ENCODE data around the gene FITM1.

DNA sequence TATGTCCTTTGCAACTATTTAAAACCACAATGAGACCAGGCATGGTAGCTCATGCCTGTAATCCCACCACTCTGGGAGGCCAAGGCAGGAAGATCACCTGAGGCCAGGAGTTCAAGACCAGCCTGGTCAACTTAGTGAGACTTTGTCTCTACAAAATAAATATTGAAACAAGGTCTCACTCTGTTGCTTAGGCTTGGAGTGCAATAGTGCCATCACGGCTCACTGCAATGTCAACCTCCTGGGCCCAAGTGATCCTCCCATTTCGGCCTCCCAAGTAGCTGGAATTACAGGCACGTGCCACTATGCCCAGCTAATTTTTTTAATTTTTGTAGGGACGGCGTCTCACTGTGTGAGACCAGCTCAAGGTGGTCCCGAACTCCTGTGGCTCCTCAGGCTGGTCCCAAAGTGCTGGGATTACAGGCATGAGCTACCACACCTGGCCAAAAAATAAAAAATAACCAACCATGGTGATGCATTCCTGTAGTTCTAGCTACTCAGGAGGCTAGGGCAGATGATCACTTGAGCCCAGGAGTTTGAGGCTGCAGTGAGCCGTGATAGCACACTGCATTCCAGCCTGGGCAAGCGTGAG, 955 bp upstream of the FITM1 start:
- TF ChIP-seq, protein P1, sequence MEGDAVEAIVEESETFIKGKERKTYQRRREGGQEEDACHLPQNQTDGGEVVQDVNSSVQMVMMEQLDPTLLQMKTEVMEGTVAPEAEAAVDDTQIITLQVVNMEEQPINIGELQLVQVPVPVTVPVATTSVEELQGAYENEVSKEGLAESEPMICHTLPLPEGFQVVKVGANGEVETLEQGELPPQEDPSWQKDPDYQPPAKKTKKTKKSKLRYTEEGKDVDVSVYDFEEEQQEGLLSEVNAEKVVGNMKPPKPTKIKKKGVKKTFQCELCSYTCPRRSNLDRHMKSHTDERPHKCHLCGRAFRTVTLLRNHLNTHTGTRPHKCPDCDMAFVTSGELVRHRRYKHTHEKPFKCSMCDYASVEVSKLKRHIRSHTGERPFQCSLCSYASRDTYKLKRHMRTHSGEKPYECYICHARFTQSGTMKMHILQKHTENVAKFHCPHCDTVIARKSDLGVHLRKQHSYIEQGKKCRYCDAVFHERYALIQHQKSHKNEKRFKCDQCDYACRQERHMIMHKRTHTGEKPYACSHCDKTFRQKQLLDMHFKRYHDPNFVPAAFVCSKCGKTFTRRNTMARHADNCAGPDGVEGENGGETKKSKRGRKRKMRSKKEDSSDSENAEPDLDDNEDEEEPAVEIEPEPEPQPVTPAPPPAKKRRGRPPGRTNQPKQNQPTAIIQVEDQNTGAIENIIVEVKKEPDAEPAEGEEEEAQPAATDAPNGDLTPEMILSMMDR (conservative IDR thresholded peaks at IDR 0.05 in 1 of 2, IDR thresholded peaks at IDR 0.05 in 1 of 2; ENCODE audit: extremely low read depth in 1 of 2, insufficient read depth in 1 of 2, low read depth in 1 of 2, low read length in 2 of 2) = no peak
- no peak for TF ChIP-seq EZH2 (IDR thresholded peaks at IDR 0.05; ENCODE audit: borderline replicate concordance, low read length)
